GM12878 (cell line): ENCODE results near the gene PRTN3. TPM values are rescaled to one million over a fixed set of nuclear protein-coding genes. Genes with fewer than 3 reads are reported as not detected.

ENCODE experiments used
- BACH1 ChIP-seq: fragments of 450-650 bp; IDR thresholded peaks from 2 replicates; pipeline ENCODE4 v1.6.1; 2017; ENCODE audit warnings: mild to moderate bottlenecking, borderline replicate concordance
- BCLAF1 ChIP-seq: fragments of 450-650 bp; IDR thresholded peaks from 2 replicates; pipeline ENCODE4 v1.6.1; 2017; ENCODE audit warnings: antibody characterized with exemption, mild to moderate bottlenecking, moderate library complexity
- IKZF2 ChIP-seq, 2 experiments: fragments of 450-650 bp; IDR thresholded peaks; 2 replicates each; pipeline ENCODE4 v1.6.1; 2017; ENCODE audit warnings: mild to moderate bottlenecking in 2 of 2, moderate library complexity in 2 of 2
- NBN ChIP-seq: fragments of 450-650 bp; IDR thresholded peaks from 2 replicates; pipeline ENCODE4 v1.6.1; 2016
- NR2C2 ChIP-seq: IDR thresholded peaks from 2 replicates; pipeline ENCODE4 v1.6.1; 2011; ENCODE audit warnings: borderline replicate concordance, low read depth; ENCODE audit not compliant: control insufficient read depth, insufficient read length
- POLR2AphosphoS2 ChIP-seq: IDR thresholded peaks from 2 replicates; pipeline ENCODE4 v1.6.1; 2011; ENCODE audit warnings: low read depth, mild to moderate bottlenecking, low read length, improper control_type of control experiment, moderate library complexity
- SRF ChIP-seq, 2 experiments: IDR thresholded peaks; 2 replicates each; pipeline ENCODE4 v1.6.1; 2011; ENCODE audit warnings: low read depth in 2 of 2, low read length in 2 of 2, mild to moderate bottlenecking in 1 of 2, moderate library complexity in 1 of 2
- ZBTB11 ChIP-seq: fragments of 450-650 bp; formaldehyde crosslinking; IDR thresholded peaks from 2 replicates; pipeline ENCODE4 v1.5.0; 2022; ENCODE audit warnings: mild to moderate bottlenecking, missing genetic modification characterization
- ZBTB40 ChIP-seq: fragments of 450-650 bp; IDR thresholded peaks from 2 replicates; pipeline ENCODE4 v1.6.1; 2016; ENCODE audit warnings: mild to moderate bottlenecking, moderate library complexity, borderline replicate concordance
- polyA plus RNA-seq, 11 experiments: library from polyadenylated mRNA; depleted of rRNA in 4 of 11; unstranded in 6 of 11; stranded (reverse) in 5 of 11; fragments of >200 nt; fragmentation: Nextera tagmentation in 4 of 11; fragmentation: Illumina TruSeq in 1 of 11; extraction: Ambion mirVana in 4 of 11; extraction: Trizol in 1 of 11; gene quantifications; 1 replicate in 1 of 11; 2 replicates in 10 of 11; pipeline versions ENCODE4 v1.2.1 to v1.2.3, GENCODE V29; 2011 to 2016; ENCODE audit warnings: inconsistent platforms in 2 of 11, missing spikeins in 2 of 11, low read depth in 1 of 11
- total RNA-seq, 4 experiments: library from RNA; depleted of rRNA in 3 of 4; stranded (reverse); fragments of >200 nt in 3 of 4; fragmentation: Illumina TruSeq in 1 of 4; extraction: Trizol in 1 of 4; gene quantifications; 2 replicates each; pipeline versions ENCODE4 v1.2.1 to v1.2.3, GENCODE V29; 2013 to 2021

PRTN3 gene
- total and polyA plus RNA-seq, 10 of the 15 experiments (the other 5 are each of a cell fraction or from before 2014, with no cell fraction given) = 0.08 TPM; not detected in 9

- TF ChIP-seq ZBTB11 (CRISPR knock-in tag) (no peak), SRF (IDR thresholded peaks at IDR 0.05; ENCODE audit: low read depth in 2 of 2, low read length in 2 of 2) (no peak), BCLAF1 (no peak), BACH1 (no peak), ZBTB40 (no peak), NBN (no peak), IKZF2 (IDR thresholded peaks at IDR 0.05) (no peak), POLR2AphosphoS2 (no peak), NR2C2 (no peak)
- TF ChIP-seq, all 136 proteins: peak for 0
Observed at GRCh38 chr19:850979-851335, 10.2 kb downstream of the PRTN3 start (continued).
